ENCODE results near the gene ITPKB.

DNA sequence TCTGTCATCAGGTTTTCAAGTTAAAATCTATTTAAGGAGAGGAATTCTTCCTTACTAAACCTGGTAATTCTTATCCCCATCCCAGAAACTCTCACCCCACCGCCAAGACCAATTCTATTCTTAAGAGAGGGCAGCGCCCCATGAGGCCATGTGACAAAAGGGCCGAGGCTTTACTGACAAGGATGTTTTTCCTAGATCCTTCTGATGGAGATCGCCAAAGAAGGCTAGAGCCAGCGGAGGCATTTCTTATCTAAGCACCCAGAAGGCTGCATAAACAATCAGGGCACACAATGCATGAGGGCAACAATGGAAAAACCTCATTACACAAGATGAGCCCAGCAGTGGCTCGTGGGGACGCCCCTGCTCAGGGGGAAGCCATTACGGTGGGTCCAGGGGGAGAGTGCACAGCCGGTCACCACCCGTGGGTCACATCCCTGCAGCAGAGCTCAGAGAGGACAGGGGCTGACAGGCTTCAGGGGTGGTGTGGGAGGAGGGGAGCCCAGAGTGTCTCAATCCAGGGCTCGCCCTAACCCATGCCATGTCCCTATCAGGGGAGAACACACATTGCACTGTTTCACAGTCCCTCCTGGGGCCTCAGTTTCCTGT, 88.7 kb downstream of the ITPKB start:
- TF ChIP-seq EP300 (IDR thresholded peaks at IDR 0.05) = peak in 1 of 4 donors; percentile 33
- TF ChIP-seq, protein P1, sequence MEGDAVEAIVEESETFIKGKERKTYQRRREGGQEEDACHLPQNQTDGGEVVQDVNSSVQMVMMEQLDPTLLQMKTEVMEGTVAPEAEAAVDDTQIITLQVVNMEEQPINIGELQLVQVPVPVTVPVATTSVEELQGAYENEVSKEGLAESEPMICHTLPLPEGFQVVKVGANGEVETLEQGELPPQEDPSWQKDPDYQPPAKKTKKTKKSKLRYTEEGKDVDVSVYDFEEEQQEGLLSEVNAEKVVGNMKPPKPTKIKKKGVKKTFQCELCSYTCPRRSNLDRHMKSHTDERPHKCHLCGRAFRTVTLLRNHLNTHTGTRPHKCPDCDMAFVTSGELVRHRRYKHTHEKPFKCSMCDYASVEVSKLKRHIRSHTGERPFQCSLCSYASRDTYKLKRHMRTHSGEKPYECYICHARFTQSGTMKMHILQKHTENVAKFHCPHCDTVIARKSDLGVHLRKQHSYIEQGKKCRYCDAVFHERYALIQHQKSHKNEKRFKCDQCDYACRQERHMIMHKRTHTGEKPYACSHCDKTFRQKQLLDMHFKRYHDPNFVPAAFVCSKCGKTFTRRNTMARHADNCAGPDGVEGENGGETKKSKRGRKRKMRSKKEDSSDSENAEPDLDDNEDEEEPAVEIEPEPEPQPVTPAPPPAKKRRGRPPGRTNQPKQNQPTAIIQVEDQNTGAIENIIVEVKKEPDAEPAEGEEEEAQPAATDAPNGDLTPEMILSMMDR (IDR thresholded peaks at IDR 0.05) = no peak
- TF ChIP-seq POLR2A (IDR thresholded peaks at IDR 0.05) = no peak
- TF ChIP-seq POLR2AphosphoS5 (IDR thresholded peaks at IDR 0.05) = peak in 1 of 4 donors; percentile 32
